ENCODE results near the gene HOGA1. TPM values are rescaled to one million over a fixed set of nuclear protein-coding genes. Genes with fewer than 3 reads are reported as not detected.

Gene HOGA1
- total and polyA plus RNA-seq, 2 experiments from 2014 or later, result 5.8 to 6.9 TPM

GRCh38 chr10:97627731-97628130 lies 43.5 kb downstream of the HOGA1 start:
- H3K4me3 ChIP-seq, result no peak overlapping the region
- H3K79me2 ChIP-seq, result peaks cover 14% of the 10 kb centered on the region
- no peaks in the 10 kb centered on the region for H4K20me1 ChIP-seq (ENCODE audit: insufficient read depth, poor library complexity, severe bottlenecking)
- no peaks in the 10 kb centered on the region for H3K9me3 ChIP-seq (ENCODE audit: low read depth)
- no peak for DNase-seq (ENCODE audit: low spot score)
- no peaks in the 10 kb centered on the region for H3K4me1 ChIP-seq (ENCODE audit: insufficient read depth)
- WGBS (ENCODE audit: low lambda C conversion rate, missing lambda C conversion rate), result 78% methylated on average over 4 of the region's 4 CpGs
- H3K36me3 ChIP-seq (replicated peaks; ENCODE audit: insufficient read depth, low read depth), result no peaks in the 10 kb centered on the region
- H3K27me3 ChIP-seq, result no peaks in the 10 kb centered on the region
- no peaks in the 10 kb centered on the region for H3K9me2 ChIP-seq (replicated peaks; ENCODE audit: insufficient read depth)
- H3K4me2 ChIP-seq, result no peak overlapping the region
- no peak overlapping the region for H2AFZ ChIP-seq
- no peak overlapping the region for H3K27ac ChIP-seq
- TF ChIP-seq EZH2phosphoT487 (IDR thresholded peaks at IDR 0.05; ENCODE audit: low read depth, severe bottlenecking, unreplicated experiment) (no peak), EZH2 (IDR thresholded peaks at IDR 0.05; ENCODE audit: borderline replicate concordance) (no peak), CTCF (IDR thresholded peaks at IDR 0.05; ENCODE audit: poor library complexity) (no peak)

GRCh38 chr10:97628228-97628627 lies 44.0 kb downstream of the HOGA1 start:
- no peak overlapping the region for H3K27ac ChIP-seq
- H4K20me1 ChIP-seq (ENCODE audit: insufficient read depth, poor library complexity, severe bottlenecking), result no peaks in the 10 kb centered on the region
- no peaks in the 10 kb centered on the region for H3K9me3 ChIP-seq (ENCODE audit: low read depth)
- no peaks in the 10 kb centered on the region for H3K4me1 ChIP-seq (ENCODE audit: insufficient read depth)
- H3K4me3 ChIP-seq, result no peak overlapping the region
- H3K9me2 ChIP-seq (replicated peaks; ENCODE audit: insufficient read depth), result no peaks in the 10 kb centered on the region
- H2AFZ ChIP-seq, result no peak overlapping the region
- TF ChIP-seq EZH2 (IDR thresholded peaks at IDR 0.05; ENCODE audit: borderline replicate concordance), result no peak
- TF ChIP-seq EZH2phosphoT487 (IDR thresholded peaks at IDR 0.05; ENCODE audit: low read depth, severe bottlenecking, unreplicated experiment), result no peak
- no peak for TF ChIP-seq CTCF (IDR thresholded peaks at IDR 0.05; ENCODE audit: poor library complexity)
- no peak overlapping the region for H3K4me2 ChIP-seq
- peaks cover 14% of the 10 kb centered on the region for H3K79me2 ChIP-seq
- no peaks in the 10 kb centered on the region for H3K27me3 ChIP-seq
- H3K36me3 ChIP-seq (replicated peaks; ENCODE audit: insufficient read depth, low read depth), result no peaks in the 10 kb centered on the region
- DNase-seq (ENCODE audit: low spot score), result no peak
- 81% methylated on average over 3 of the region's 3 CpGs for WGBS (ENCODE audit: low lambda C conversion rate, missing lambda C conversion rate)

- no peak overlapping the region for H3K4me3 ChIP-seq
- no peaks in the 10 kb centered on the region for H3K4me1 ChIP-seq (ENCODE audit: insufficient read depth)
- H3K4me2 ChIP-seq, result no peak overlapping the region
- H3K79me2 ChIP-seq, result peaks cover 14% of the 10 kb centered on the region
- no peaks in the 10 kb centered on the region for H3K9me2 ChIP-seq (replicated peaks; ENCODE audit: insufficient read depth)
- no peak for DNase-seq (ENCODE audit: low spot score)
- H3K27ac ChIP-seq, result no peak overlapping the region
- H3K36me3 ChIP-seq (replicated peaks; ENCODE audit: insufficient read depth, low read depth), result no peaks in the 10 kb centered on the region
- no peaks in the 10 kb centered on the region for H4K20me1 ChIP-seq (ENCODE audit: insufficient read depth, poor library complexity, severe bottlenecking)
- TF ChIP-seq EZH2phosphoT487 (IDR thresholded peaks at IDR 0.05; ENCODE audit: low read depth, severe bottlenecking, unreplicated experiment) (no peak), CTCF (IDR thresholded peaks at IDR 0.05; ENCODE audit: poor library complexity) (no peak), EZH2 (IDR thresholded peaks at IDR 0.05; ENCODE audit: borderline replicate concordance) (no peak)
- H3K27me3 ChIP-seq, result no peaks in the 10 kb centered on the region
- no peaks in the 10 kb centered on the region for H3K9me3 ChIP-seq (ENCODE audit: low read depth)
- WGBS (ENCODE audit: low lambda C conversion rate, missing lambda C conversion rate), result 100% methylated on average over 5 of the region's 5 CpGs
- no peak overlapping the region for H2AFZ ChIP-seq
Observed at GRCh38 chr10:97629289-97629688, 45.1 kb downstream of the HOGA1 start.

- Histone ChIP-seq H3K4me3 (no peak overlapping the region), H3K4me2 (no peak overlapping the region)
- TF ChIP-seq EZH2 (IDR thresholded peaks at IDR 0.05; ENCODE audit: borderline replicate concordance) (no peak), EZH2phosphoT487 (IDR thresholded peaks at IDR 0.05; ENCODE audit: low read depth, severe bottlenecking, unreplicated experiment) (no peak), CTCF (IDR thresholded peaks at IDR 0.05; ENCODE audit: poor library complexity) (no peak)
Observed at GRCh38 chr10:97631098-97631497, 46.9 kb downstream of the HOGA1 start.

More at GRCh38 chr10:97631098-97631497, 46.9 kb downstream of the HOGA1 start:
- no peak overlapping the region for H3K27ac ChIP-seq
- no peak overlapping the region for H2AFZ ChIP-seq
- no peaks in the 10 kb centered on the region for H3K36me3 ChIP-seq (replicated peaks; ENCODE audit: insufficient read depth, low read depth)
- no peaks in the 10 kb centered on the region for H3K9me3 ChIP-seq (ENCODE audit: low read depth)
- H3K79me2 ChIP-seq, result peaks cover 14% of the 10 kb centered on the region
- DNase-seq (ENCODE audit: low spot score), result no peak
- H3K4me1 ChIP-seq (ENCODE audit: insufficient read depth), result no peaks in the 10 kb centered on the region
- no peaks in the 10 kb centered on the region for H3K9me2 ChIP-seq (replicated peaks; ENCODE audit: insufficient read depth)
- H3K27me3 ChIP-seq, result no peaks in the 10 kb centered on the region
- H4K20me1 ChIP-seq (ENCODE audit: insufficient read depth, poor library complexity, severe bottlenecking), result no peaks in the 10 kb centered on the region

All from hepatocyte (in vitro differentiated cells).